ENCODE data around the gene FSIP1.

Gene FSIP1

GRCh38 chr15:39643727-39644126 is 138.9 kb downstream of the FSIP1 start:
- no peak for DNase-seq

- no peak for DNase-seq
These were observed 140.5 kb downstream of the FSIP1 start for GRCh38 chr15:39642011-39642640.

- DNase-seq = no peak
These were observed 141.3 kb downstream of the FSIP1 start for GRCh38 chr15:39641191-39641889.

- DNase-seq = no peak
These were observed 142.0 kb downstream of the FSIP1 start for GRCh38 chr15:39640665-39641064.

- no peak for DNase-seq
These were observed 143.6 kb downstream of the FSIP1 start for GRCh38 chr15:39639037-39639436.

- DNase-seq = no peak
These were observed 144.6 kb downstream of the FSIP1 start for GRCh38 chr15:39638041-39638440.

GRCh38 chr15:39631357-39631756 is 151.3 kb downstream of the FSIP1 start:
- DNase-seq = no peak

GRCh38 chr15:39629906-39630305 is 152.7 kb downstream of the FSIP1 start:
- DNase-seq = no peak

- no peak for DNase-seq
These were observed 153.3 kb downstream of the FSIP1 start for GRCh38 chr15:39629371-39629770.

- DNase-seq = no peak
These were observed 153.9 kb downstream of the FSIP1 start for GRCh38 chr15:39628546-39629257.

- no peak for DNase-seq
These were observed 154.5 kb downstream of the FSIP1 start for GRCh38 chr15:39628144-39628508.

- DNase-seq = no peak
These were observed 155.0 kb downstream of the FSIP1 start for GRCh38 chr15:39627451-39628143.

GRCh38 chr15:39625856-39626255 is 156.8 kb downstream of the FSIP1 start:
- DNase-seq = no peak

- DNase-seq = no peak
These were observed 157.2 kb downstream of the FSIP1 start for GRCh38 chr15:39625451-39625850.

- no peak for DNase-seq
These were observed 157.8 kb downstream of the FSIP1 start for GRCh38 chr15:39624806-39625205.

- no peak for DNase-seq
These were observed 159.1 kb downstream of the FSIP1 start for GRCh38 chr15:39623529-39623931.

GRCh38 chr15:39622660-39623516 is 159.8 kb downstream of the FSIP1 start:
- no peak for DNase-seq

GRCh38 chr15:39621976-39622375 is 160.7 kb downstream of the FSIP1 start:
- no peak for DNase-seq

- DNase-seq = no peak
These were observed 161.4 kb downstream of the FSIP1 start for GRCh38 chr15:39621210-39621609.

- DNase-seq = no peak
These were observed 164.4 kb downstream of the FSIP1 start for GRCh38 chr15:39618063-39618823.

GRCh38 chr15:39616731-39617455 is 165.7 kb downstream of the FSIP1 start:
- no peak for DNase-seq
